Left lung (tissue), 10 donors: ENCODE measurements around the gene ATP6V0A1. TPM values are rescaled to one million over a fixed set of nuclear protein-coding genes. Genes with fewer than 3 reads are reported as not detected.
A peak's percentile ranks its signal among the peaks of the same experiment; 100 is the strongest.

Experiments
- ATAC-seq: fragments of 200-7000 bp; cut with Tn5 transposase; one replicate; pipeline ENCODE4 v1.9.1; 2020; ENCODE audit warnings: moderate library complexity
- DNase-seq, 4 donors: peaks; one replicate each; pipeline ENCODE4 v3.0.0-alpha.2; 2013 to 2020
- H3K27ac ChIP-seq, 2 donors: fragments of 200-600 bp; sonication (generic) in 1 of 2; one replicate each; pipeline versions ENCODE4 v1.5.0 to v1.8.0; 2020 to 2021
- H3K27me3 ChIP-seq, 2 donors: fragments of 200-600 bp; sonication (generic) in 1 of 2; one replicate each; pipeline versions ENCODE4 v1.5.0 to v1.8.0; 2020 to 2021
- H3K36me3 ChIP-seq, 2 donors: fragments of 200-600 bp; sonication (generic) in 1 of 2; one replicate each; pipeline versions ENCODE4 v1.5.0 to v1.8.0; 2020 to 2021
- H3K4me1 ChIP-seq, 2 donors: fragments of 200-600 bp; one replicate each; pipeline ENCODE4 v1.8.0; 2021
- H3K4me3 ChIP-seq, 2 donors: fragments of 200-600 bp; sonication (generic) in 1 of 2; one replicate each; pipeline versions ENCODE4 v1.5.0 to v1.8.0; 2020 to 2021; ENCODE audit warnings: mild to moderate bottlenecking in 1 of 2
- H3K9me3 ChIP-seq, 2 donors: fragments of 200-600 bp; sonication (generic) in 1 of 2; one replicate each; pipeline versions ENCODE4 v1.5.0 to v1.8.0; 2020 to 2021
- intact Hi-C, 2 donors: fragments of 100-400 bp; cut with DNase I; formaldehyde crosslinking; loops; one replicate each; pipeline versions ENCODE4 v1.11.2 to v1.14.2; 2022
- polyA plus RNA-seq, 6 donors: library from polyadenylated mRNA; unstranded; fragments of 120-200 nt; gene quantifications; one replicate each; pipeline ENCODE4 v1.2.1, GENCODE V29; 2013; ENCODE audit not compliant: insufficient read length in 6 of 6
- total RNA-seq, 2 donors: library from RNA; stranded (reverse); fragmentation: NEBNext Ultra II Directional; extraction: Animal tissue kit (Norgen Biotek cat#: 25700); gene quantifications; one replicate each; pipeline ENCODE4 v1.2.1, GENCODE V29; 2021
- TF ChIP-seq, protein P1 (sequence below), 2 donors: fragments of 200-600 bp; sonication (generic) in 1 of 2; IDR thresholded peaks; one replicate each; pipeline versions ENCODE4 v1.5.0 to v1.8.0; 2021; ENCODE audit warnings: antibody characterized with exemption in 2 of 2
- donor health status: DM: no; HTN: yes; CAD: no.
- donor health status: DM: no; HTN: no; CAD: no.

ATP6V0A1 gene
- total and polyA plus RNA-seq, 8 donors: 46.1 to 103 (median 57.3) TPM

DNA sequence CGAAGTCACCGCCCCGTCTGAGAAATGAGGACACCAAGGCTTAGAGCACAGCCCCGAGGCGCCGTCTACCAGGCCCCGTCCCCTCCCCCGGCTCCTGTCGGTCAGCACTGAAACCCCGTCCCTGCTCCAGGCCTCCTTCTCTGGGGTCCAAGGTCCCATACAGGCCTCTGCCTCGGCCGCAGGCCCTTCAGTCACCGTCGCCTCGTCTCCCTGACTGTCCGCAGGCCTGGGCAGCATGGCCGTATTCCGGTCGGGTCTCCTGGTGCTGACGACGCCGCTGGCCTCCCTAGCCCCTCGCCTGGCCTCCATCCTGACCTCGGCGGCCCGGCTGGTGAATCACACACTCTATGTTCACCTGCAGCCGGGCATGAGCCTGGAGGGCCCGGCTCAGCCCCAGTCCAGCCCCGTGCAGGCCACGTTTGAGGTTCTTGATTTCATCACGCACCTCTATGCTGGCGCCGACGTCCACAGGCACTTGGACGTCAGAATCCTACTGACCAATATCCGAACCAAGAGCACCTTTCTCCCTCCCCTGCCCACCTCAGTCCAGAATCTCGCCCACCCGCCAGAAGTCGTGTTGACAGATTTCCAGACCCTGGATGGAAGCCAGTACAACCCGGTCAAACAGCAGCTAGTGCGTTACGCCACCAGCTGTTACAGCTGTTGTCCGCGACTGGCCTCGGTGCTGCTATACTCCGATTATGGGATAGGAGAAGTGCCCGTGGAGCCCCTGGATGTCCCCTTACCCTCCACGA, 103.9 kb downstream of the ATP6V0A1 start:
- Histone ChIP-seq H3K27ac (peak overlapping the region; percentile 79 to 93), H3K9me3 (no peaks in the 10 kb centered on the region), H3K27me3 (no peaks in the 10 kb centered on the region), H3K4me1 (peaks cover 27 to 48% of the 10 kb centered on the region in 2 donors), H3K36me3 (peaks cover 0 to 21% of the 10 kb centered on the region in 2 donors), H3K4me3 (peak overlapping the region; percentile 69 to 96)
- TF ChIP-seq, protein P1, sequence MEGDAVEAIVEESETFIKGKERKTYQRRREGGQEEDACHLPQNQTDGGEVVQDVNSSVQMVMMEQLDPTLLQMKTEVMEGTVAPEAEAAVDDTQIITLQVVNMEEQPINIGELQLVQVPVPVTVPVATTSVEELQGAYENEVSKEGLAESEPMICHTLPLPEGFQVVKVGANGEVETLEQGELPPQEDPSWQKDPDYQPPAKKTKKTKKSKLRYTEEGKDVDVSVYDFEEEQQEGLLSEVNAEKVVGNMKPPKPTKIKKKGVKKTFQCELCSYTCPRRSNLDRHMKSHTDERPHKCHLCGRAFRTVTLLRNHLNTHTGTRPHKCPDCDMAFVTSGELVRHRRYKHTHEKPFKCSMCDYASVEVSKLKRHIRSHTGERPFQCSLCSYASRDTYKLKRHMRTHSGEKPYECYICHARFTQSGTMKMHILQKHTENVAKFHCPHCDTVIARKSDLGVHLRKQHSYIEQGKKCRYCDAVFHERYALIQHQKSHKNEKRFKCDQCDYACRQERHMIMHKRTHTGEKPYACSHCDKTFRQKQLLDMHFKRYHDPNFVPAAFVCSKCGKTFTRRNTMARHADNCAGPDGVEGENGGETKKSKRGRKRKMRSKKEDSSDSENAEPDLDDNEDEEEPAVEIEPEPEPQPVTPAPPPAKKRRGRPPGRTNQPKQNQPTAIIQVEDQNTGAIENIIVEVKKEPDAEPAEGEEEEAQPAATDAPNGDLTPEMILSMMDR (IDR thresholded peaks at IDR 0.05): no peak
- ATAC-seq (no peak), DNase-seq (peak in 1 of 4 donors; percentile 79)
- intact Hi-C loops: no loop called here

DNA sequence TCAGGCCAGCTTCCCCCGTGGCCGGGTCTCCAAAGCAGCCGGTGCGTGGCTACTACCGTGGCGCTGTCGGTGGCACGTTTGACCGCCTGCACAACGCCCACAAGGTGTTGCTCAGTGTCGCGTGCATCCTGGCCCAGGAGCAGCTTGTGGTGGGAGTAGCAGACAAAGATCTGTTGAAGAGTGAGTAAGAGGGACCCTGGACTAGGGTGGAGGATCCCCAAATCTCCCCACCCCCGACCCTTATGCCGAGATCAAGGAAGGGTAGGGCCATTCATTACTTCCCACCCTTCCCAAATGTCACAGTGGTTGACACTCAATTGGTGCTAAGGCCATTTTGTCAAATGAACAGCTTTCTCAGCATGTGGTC, 104.4 kb downstream of the ATP6V0A1 start:
- peak overlapping the region in 1 of 2 donors; percentile 93 for H3K27ac ChIP-seq
- no peaks in the 10 kb centered on the region for H3K9me3 ChIP-seq
- intact Hi-C loops: no loop called here
- DNase-seq: no peak
- TF ChIP-seq, protein P1 (IDR thresholded peaks at IDR 0.05): no peak
- peaks cover 31 to 53% of the 10 kb centered on the region in 2 donors for H3K4me1 ChIP-seq
- no peak for ATAC-seq
- peak overlapping the region; percentile 69 to 96 for H3K4me3 ChIP-seq
- peaks cover 0 to 21% of the 10 kb centered on the region in 2 donors for H3K36me3 ChIP-seq
- H3K27me3 ChIP-seq: no peaks in the 10 kb centered on the region

DNA sequence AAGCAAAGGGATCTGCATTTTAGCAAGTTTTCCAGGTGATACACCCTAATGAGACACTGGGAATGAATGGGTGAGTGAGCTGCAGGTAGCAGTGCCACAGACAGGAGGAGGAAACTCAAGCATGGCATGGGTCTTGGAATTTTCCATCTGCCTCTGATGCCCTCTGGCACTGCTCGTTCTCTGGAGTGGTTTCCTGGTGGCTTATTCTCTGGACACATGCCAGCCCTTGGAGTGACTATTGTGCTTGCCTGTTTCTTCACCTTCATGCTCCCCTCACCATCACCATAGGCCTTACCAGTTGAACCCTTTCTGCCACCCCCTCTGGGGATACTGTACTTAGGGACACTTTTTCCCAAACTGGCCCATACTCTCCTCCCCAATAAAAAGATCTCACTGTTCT, 104.9 kb downstream of the ATP6V0A1 start:
- intact Hi-C loops: no loop called here
- Histone ChIP-seq H3K4me3 (peak overlapping the region in 1 of 2 donors; percentile 96), H3K36me3 (peaks cover 0 to 25% of the 10 kb centered on the region in 2 donors), H3K9me3 (no peaks in the 10 kb centered on the region), H3K27ac (peak overlapping the region in 1 of 2 donors; percentile 93), H3K27me3 (no peaks in the 10 kb centered on the region), H3K4me1 (peaks cover 31 to 57% of the 10 kb centered on the region in 2 donors)
- DNase-seq (no peak), ATAC-seq (no peak)
- TF ChIP-seq, protein P1 (IDR thresholded peaks at IDR 0.05): no peak

DNA sequence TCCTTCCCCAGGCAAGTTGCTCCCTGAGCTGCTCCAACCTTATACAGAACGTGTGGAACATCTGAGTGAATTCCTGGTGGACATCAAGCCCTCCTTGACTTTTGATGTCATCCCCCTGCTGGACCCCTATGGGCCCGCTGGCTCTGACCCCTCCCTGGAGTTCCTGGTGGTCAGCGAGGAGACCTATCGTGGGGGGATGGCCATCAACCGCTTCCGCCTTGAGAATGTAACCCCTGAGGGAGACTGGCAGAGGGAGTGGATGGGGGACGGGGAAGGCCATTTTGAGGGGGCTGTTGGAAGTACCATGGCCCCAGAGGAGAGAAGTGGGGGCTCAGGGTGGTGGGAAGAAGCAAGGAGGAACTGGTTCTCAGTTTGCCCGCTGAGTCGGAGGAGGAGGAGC, 105.3 kb downstream of the ATP6V0A1 start:
- Histone ChIP-seq H3K9me3 (no peaks in the 10 kb centered on the region), H3K27me3 (no peaks in the 10 kb centered on the region), H3K27ac (no peak overlapping the region), H3K36me3 (peaks cover 0 to 30% of the 10 kb centered on the region in 2 donors), H3K4me1 (peaks cover 31 to 61% of the 10 kb centered on the region in 2 donors), H3K4me3 (peak overlapping the region in 1 of 2 donors; percentile 96)
- ATAC-seq (no peak), DNase-seq (no peak)
- intact Hi-C loops: no loop called here
- TF ChIP-seq, protein P1 (IDR thresholded peaks at IDR 0.05): no peak

DNA sequence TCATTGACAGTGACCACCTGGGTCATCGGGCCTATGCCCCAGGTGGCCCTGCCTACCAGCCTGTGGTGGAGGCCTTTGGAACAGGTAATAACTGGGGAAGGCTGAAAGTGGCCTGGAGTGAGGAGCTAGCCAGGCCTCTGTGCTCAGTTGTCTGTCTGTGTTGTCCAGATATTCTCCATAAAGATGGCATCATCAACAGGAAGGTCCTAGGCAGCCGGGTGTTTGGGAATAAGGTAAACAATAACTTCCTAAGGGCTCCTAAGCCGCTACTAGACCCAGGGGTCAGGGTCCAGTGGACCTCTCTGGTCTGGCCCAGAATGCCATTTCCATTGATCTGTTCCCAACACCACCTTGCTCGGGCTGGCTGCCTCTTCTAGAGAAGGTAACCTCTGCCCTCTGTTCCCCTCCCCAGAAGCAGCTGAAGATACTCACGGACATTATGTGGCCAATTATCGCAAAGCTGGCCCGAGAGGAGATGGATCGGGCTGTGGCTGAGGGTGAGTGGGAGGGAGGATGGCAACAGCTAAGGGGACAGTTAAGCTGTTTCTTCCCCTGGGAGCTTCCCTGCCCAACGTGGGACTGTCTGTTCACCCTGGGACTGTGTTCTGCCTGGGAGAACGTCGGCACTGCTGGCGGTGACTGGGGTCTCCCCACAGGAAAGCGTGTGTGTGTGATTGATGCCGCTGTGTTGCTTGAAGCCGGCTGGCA, 106.3 kb downstream of the ATP6V0A1 start:
- ATAC-seq: no peak

More for the DNA sequence above, 106.3 kb downstream of the ATP6V0A1 start:
- Histone ChIP-seq H3K9me3 (no peaks in the 10 kb centered on the region), H3K4me1 (peaks cover 31 to 65% of the 10 kb centered on the region in 2 donors), H3K27ac (peak overlapping the region in 1 of 2 donors; percentile 23), H3K27me3 (no peaks in the 10 kb centered on the region), H3K36me3 (peaks cover 0 to 40% of the 10 kb centered on the region in 2 donors), H3K4me3 (no peak overlapping the region)
- no peak for DNase-seq
- intact Hi-C loops: no loop called here
- TF ChIP-seq, protein P1 (IDR thresholded peaks at IDR 0.05): no peak
